NCI-H82 treated with DMSO at 0.1 percent for 48 hours (cell line): Measurements from ENCODE around the gene JMJD4.
"Not testable (repeated sequence)": the region's sequence is repeated elsewhere in the genome, so short reads cannot be mapped to it uniquely, and the experiment has no call there.

ENCODE experiments used
- DNase-seq: peaks from one replicate; lab custom pipeline; 2025; ENCODE audit not compliant: unreplicated experiment; lab: John Stamatoyannopoulos, UW

Gene JMJD4

GRCh38 chr1:227701631-227702030 lies 33.5 kb downstream of the JMJD4 start:
- DNase-seq = not testable (repeated sequence)

GRCh38 chr1:227697321-227697864 lies 37.7 kb downstream of the JMJD4 start:
- no peak for DNase-seq

GRCh38 chr1:227685807-227686206 lies 49.3 kb downstream of the JMJD4 start:
- DNase-seq = no peak
